ENCODE data around the gene DUSP28. TPM values are rescaled to one million over a fixed set of nuclear protein-coding genes. Genes with fewer than 3 reads are reported as not detected.

DUSP28 gene
- total and polyA plus RNA-seq, 2 of the 13 experiments (the other 11 are each of a cell fraction or from before 2014, with no cell fraction given): 5.2 to 8.6 TPM

- TF ChIP-seq ZNF333 (CRISPR knock-in tag; IDR thresholded peaks at IDR 0.05; ENCODE audit: borderline replicate concordance) (peak; percentile 89; the same call in 1 of the 2 replicates), ZNF784 (CRISPR knock-in tag; IDR thresholded peaks at IDR 0.05; ENCODE audit: borderline replicate concordance) (no peak), CBX2 (IDR thresholded peaks at IDR 0.05; ENCODE audit: low read depth, low read length) (no peak), CBX2 (CRISPR knock-in tag; IDR thresholded peaks at IDR 0.05; ENCODE audit: low read depth) (no peak; the same call in 1 of the 2 replicates), ZNF777 (CRISPR knock-in tag; IDR thresholded peaks at IDR 0.05) (no peak), ELF1 (CRISPR knock-in tag; IDR thresholded peaks at IDR 0.05) (peak; percentile 49; the same call in 1 of the 2 replicates), KAT8 (CRISPR knock-in tag; IDR thresholded peaks at IDR 0.05) (peak; percentile 64), HCFC1 (IDR thresholded peaks at IDR 0.05; ENCODE audit: low read depth, low read length) (no peak), SAP130 (CRISPR knock-in tag; IDR thresholded peaks at IDR 0.05; ENCODE audit: low read depth) (peak; percentile 95), PTBP1 (IDR thresholded peaks at IDR 0.05; ENCODE audit: low read depth, low read length, poor library complexity, severe bottlenecking) (no peak), ZNF446 (CRISPR knock-in tag; IDR thresholded peaks at IDR 0.05) (no peak), ZNF432 (CRISPR knock-in tag; IDR thresholded peaks at IDR 0.05; ENCODE audit: borderline replicate concordance) (no peak), TFDP2 (CRISPR knock-in tag; IDR thresholded peaks at IDR 0.05) (peak; percentile 72; the same call in 1 of the 2 replicates), HES4 (CRISPR knock-in tag; IDR thresholded peaks at IDR 0.05; ENCODE audit: borderline replicate concordance) (0 out of 2 replicates have a peak, but pooled peaks have one; percentile 51), NFATC3 (CRISPR knock-in tag; IDR thresholded peaks at IDR 0.05) (0 out of 2 replicates have a peak, but pooled peaks have one; percentile 44), CERS6 (CRISPR knock-in tag; IDR thresholded peaks at IDR 0.05) (no peak), ZNF407 (CRISPR knock-in tag; IDR thresholded peaks at IDR 0.05; ENCODE audit: not compliant biosample characterization) (no peak)
Observed at GRCh38 chr2:240579771-240580614, 19.8 kb downstream of the DUSP28 start (continued).
